GM12878 (cell line): ENCODE results near the gene FBXL19. TPM values are rescaled to one million over a fixed set of nuclear protein-coding genes. Genes with fewer than 3 reads are reported as not detected.

Experiments used
- ATAC-seq: fragments of 200-7000 bp; cut with Tn5 transposase; 3 replicates; pipeline ENCODE4 v1.9.1; 2020; ENCODE audit warnings: mild to moderate bottlenecking, moderate library complexity
- BruUV-seq: library from RNA; stranded (reverse); fragments of 400-500 nt; replicated peaks from 2 replicates; lab custom pipeline; 2021; lab: Mats Ljungman, UMichigan
- CTCF ChIA-PET: fragments of 300-600 bp; sonication (Branson Sonifier 250); formaldehyde crosslinking; extraction: SDS; loops from one replicate; lab custom pipeline; 2021; ENCODE audit warnings: inconsistent platforms; lab: Yijun Ruan, JAX
- POLR2A ChIA-PET: fragments of 350-600 bp; formaldehyde crosslinking; extraction: SDS; loops from one replicate; lab custom pipeline; 2021; ENCODE audit warnings: inconsistent platforms; lab: Charles Lee
- RAD21 ChIA-PET: fragments of 300-600 bp; sonication (Branson Sonifier 250); formaldehyde crosslinking; loops from one replicate; lab custom pipeline; 2023; ENCODE audit warnings: antibody characterized with exemption; ENCODE audit not compliant: unreplicated experiment; lab: Charles Lee
- SMC1A ChIA-PET: fragments of 300-600 bp; sonication (Branson Sonifier 250); formaldehyde crosslinking; loops from one replicate; lab custom pipeline; 2023; ENCODE audit not compliant: unreplicated experiment, uncharacterized antibody; lab: Charles Lee
- DNase-seq: peaks from one replicate; pipeline ENCODE4 v3.0.0-alpha.2; 2011; ENCODE audit warnings: low read depth, low spot score
- FAIRE-seq: peaks from 3 replicates; lab custom pipeline; 2011; peaks lifted over from hg19 to GRCh38; lab: Jason Lieb, UNC
- H2AFZ ChIP-seq: 2 replicates; pipeline ENCODE4 v1.6.0; 2011; ENCODE audit warnings: low read depth, low read length, control low read depth; ENCODE audit not compliant: control insufficient read depth
- H3K27ac ChIP-seq: 2 replicates; pipeline ENCODE4 v1.5.1; 2011; ENCODE audit warnings: control low read depth; ENCODE audit not compliant: control insufficient read depth, insufficient read depth
- H3K27me3 ChIP-seq, 2 experiments: replicated peaks in 1 of 2; 2 replicates each; pipeline versions ENCODE4 v1.6.0 to v1.6.1; 2011; ENCODE audit warnings: low read length in 1 of 2; ENCODE audit not compliant: control insufficient read depth in 2 of 2, insufficient read depth in 2 of 2
- H3K36me3 ChIP-seq, 2 experiments: 2 replicates each; pipeline ENCODE4 v1.5.1; 2011; ENCODE audit warnings: low read length in 1 of 2; ENCODE audit not compliant: control insufficient read depth in 2 of 2, insufficient read depth in 2 of 2
- H3K4me1 ChIP-seq: 2 replicates; pipeline ENCODE4 v1.6.1; 2011; ENCODE audit warnings: mild to moderate bottlenecking, low read length, moderate library complexity, mixed read lengths; ENCODE audit not compliant: control insufficient read depth, insufficient read depth
- H3K4me2 ChIP-seq: 2 replicates; pipeline ENCODE4 v1.6.0; 2011; ENCODE audit warnings: control low read depth; ENCODE audit not compliant: control insufficient read depth, insufficient read depth
- H3K4me3 ChIP-seq: fragments of 200-600 bp; sonication (generic); 2 replicates; pipeline ENCODE4 v1.5.1; 2016
- H3K79me2 ChIP-seq: 2 replicates; pipeline ENCODE4 v1.6.0; 2011; ENCODE audit warnings: low read length; ENCODE audit not compliant: control insufficient read depth, insufficient read depth
- H3K9ac ChIP-seq: 2 replicates; pipeline ENCODE4 v1.8.0; 2011; ENCODE audit warnings: low read length, control low read depth, mixed read lengths; ENCODE audit not compliant: control insufficient read depth, insufficient read depth
- H3K9me3 ChIP-seq: replicated peaks from 3 replicates; pipeline ENCODE4 v1.5.1; 2011; ENCODE audit warnings: mild to moderate bottlenecking, low read length; ENCODE audit not compliant: control insufficient read depth, insufficient read depth
- H4K20me1 ChIP-seq: 2 replicates; pipeline ENCODE4 v1.6.0; 2011; ENCODE audit not compliant: control insufficient read depth, insufficient read depth
- ETV6 ChIP-seq, 2 experiments: fragments of 450-650 bp in 1 of 2; IDR thresholded peaks in 1 of 2; conservative IDR thresholded peaks in 1 of 2; 2 replicates each; pipeline ENCODE4 v1.6.1; 2014; ENCODE audit warnings: antibody characterized with exemption in 1 of 2, borderline replicate concordance in 1 of 2, low read depth in 1 of 2, mild to moderate bottlenecking in 1 of 2, moderate library complexity in 1 of 2
- HDAC2 ChIP-seq: fragments of 200-600 bp; sonication (generic); IDR thresholded peaks from 2 replicates; pipeline ENCODE4 v1.6.1; 2017
- POLR2A ChIP-seq: IDR thresholded peaks from 2 replicates; pipeline ENCODE4 v1.6.1; 2011; ENCODE audit warnings: low read depth, mild to moderate bottlenecking, low read length
- STAT3 ChIP-seq: IDR thresholded peaks from 2 replicates; pipeline ENCODE4 v1.6.1; 2011; ENCODE audit warnings: low read depth, low read length, improper control_type of control experiment
- WGBS: methylation state at CpG from one replicate; pipeline ENCODE4 v1.1.6; 2016; ENCODE audit warnings: low lambda C conversion rate; ENCODE audit not compliant: insufficient replicate concordance, insufficient coverage; ENCODE audit errors: missing lambda C conversion rate; 5-methylcytosine and 5-hydroxymethylcytosine counted together
- in situ Hi-C: fragments of 300-500 bp; cut with MboI; formaldehyde crosslinking; loops from 9 replicates; pipeline ENCODE4 v1.14.3; 2018; ENCODE audit warnings: mixed read lengths
- intact Hi-C: fragments of 100-400 bp; cut with micrococcal nuclease; formaldehyde crosslinking; loops from one replicate; pipeline ENCODE4 v1.14.2; 2022; ENCODE audit not compliant: unreplicated experiment
- polyA plus RNA-seq, 11 experiments: library from polyadenylated mRNA; depleted of rRNA in 4 of 11; unstranded in 6 of 11; stranded (reverse) in 5 of 11; fragments of >200 nt; fragmentation: Nextera tagmentation in 4 of 11; fragmentation: Illumina TruSeq in 1 of 11; extraction: Ambion mirVana in 4 of 11; extraction: Trizol in 1 of 11; gene quantifications; 1 replicate in 1 of 11; 2 replicates in 10 of 11; pipeline versions ENCODE4 v1.2.1 to v1.2.3, GENCODE V29; 2011 to 2016; ENCODE audit warnings: inconsistent platforms in 2 of 11, missing spikeins in 2 of 11, low read depth in 1 of 11
- total RNA-seq, 4 experiments: library from RNA; depleted of rRNA in 3 of 4; stranded (reverse); fragments of >200 nt in 3 of 4; fragmentation: Illumina TruSeq in 1 of 4; extraction: Trizol in 1 of 4; gene quantifications; 2 replicates each; pipeline versions ENCODE4 v1.2.1 to v1.2.3, GENCODE V29; 2013 to 2021
- TF ChIP-seq, protein P1 (sequence below): IDR thresholded peaks from 2 replicates; pipeline ENCODE4 v1.6.1; 2012; ENCODE audit warnings: improper control_type of control experiment, low read depth, low read length; ENCODE audit not compliant: insufficient replicate concordance

Gene FBXL19
- total and polyA plus RNA-seq, 10 of the 15 experiments (the other 5 are each of a cell fraction or from before 2014, with no cell fraction given): 0.02 to 32.1 (median 6.8) TPM; not detected in 1

GRCh38 chr16:30963925-30964511, 40.6 kb downstream of the FBXL19 start (continued):
- TF ChIP-seq HDAC2 (no peak), ETV6 (conservative IDR thresholded peaks at IDR 0.05 in 1 of 2, IDR thresholded peaks at IDR 0.05 in 1 of 2; ENCODE audit: borderline replicate concordance in 1 of 2, low read depth in 1 of 2) (no peak), STAT3 (no peak)
- TF ChIP-seq, all 136 proteins: peak for 0

DNA sequence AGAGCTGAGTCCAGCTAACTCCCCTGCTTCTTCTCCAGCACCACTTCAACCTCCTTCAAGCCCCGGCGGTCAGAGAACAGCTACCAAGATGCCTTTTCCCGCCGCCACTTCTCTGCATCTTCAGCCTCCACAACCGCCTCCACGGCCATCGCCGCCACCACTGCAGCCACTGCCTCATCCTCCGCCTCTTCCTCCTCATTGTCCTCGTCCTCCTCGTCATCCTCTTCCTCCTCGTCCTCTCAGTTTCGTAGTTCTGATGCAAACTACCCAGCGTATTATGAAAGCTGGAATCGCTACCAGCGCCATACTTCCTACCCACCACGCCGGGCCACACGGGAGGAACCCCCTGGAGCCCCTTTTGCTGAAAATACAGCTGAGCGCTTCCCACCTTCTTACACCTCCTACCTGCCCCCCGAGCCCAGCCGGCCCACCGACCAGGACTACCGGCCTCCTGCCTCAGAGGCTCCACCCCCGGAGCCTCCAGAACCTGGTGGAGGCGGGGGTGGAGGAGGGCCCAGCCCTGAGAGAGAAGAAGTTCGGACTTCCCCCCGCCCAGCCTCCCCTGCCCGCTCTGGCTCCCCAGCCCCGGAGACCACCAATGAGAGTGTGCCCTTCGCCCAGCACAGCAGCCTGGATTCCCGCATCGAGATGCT, 41.3 kb downstream of the FBXL19 start:
- Histone ChIP-seq H3K27me3 (no peaks in the 10 kb centered on the region), H3K4me2 (no peak overlapping the region), H3K9ac (no peak overlapping the region), H4K20me1 (no peaks in the 10 kb centered on the region), H3K9me3 (no peaks in the 10 kb centered on the region), H3K27ac (no peak overlapping the region), H2AFZ (no peak overlapping the region), H3K36me3 (peaks cover 29 to 31% of the 10 kb centered on the region in 2 experiments), H3K4me1 (no peaks in the 10 kb centered on the region), H3K79me2 (no peaks in the 10 kb centered on the region; the same call in 1 of the 2 replicates), H3K4me3 (no peak overlapping the region)
- intact Hi-C loops (no loop called here), in situ Hi-C loops (no loop called here)
- FAIRE-seq: no peak
- POLR2A ChIA-PET: no interaction called here
- WGBS: 92% methylated on average over 33 of the region's 33 CpGs
- no TSS peak for BruUV-seq
- SMC1A ChIA-PET: no interaction called here
- no peak for ATAC-seq
- RAD21 ChIA-PET: no interaction called here
- TF ChIP-seq, protein P1, sequence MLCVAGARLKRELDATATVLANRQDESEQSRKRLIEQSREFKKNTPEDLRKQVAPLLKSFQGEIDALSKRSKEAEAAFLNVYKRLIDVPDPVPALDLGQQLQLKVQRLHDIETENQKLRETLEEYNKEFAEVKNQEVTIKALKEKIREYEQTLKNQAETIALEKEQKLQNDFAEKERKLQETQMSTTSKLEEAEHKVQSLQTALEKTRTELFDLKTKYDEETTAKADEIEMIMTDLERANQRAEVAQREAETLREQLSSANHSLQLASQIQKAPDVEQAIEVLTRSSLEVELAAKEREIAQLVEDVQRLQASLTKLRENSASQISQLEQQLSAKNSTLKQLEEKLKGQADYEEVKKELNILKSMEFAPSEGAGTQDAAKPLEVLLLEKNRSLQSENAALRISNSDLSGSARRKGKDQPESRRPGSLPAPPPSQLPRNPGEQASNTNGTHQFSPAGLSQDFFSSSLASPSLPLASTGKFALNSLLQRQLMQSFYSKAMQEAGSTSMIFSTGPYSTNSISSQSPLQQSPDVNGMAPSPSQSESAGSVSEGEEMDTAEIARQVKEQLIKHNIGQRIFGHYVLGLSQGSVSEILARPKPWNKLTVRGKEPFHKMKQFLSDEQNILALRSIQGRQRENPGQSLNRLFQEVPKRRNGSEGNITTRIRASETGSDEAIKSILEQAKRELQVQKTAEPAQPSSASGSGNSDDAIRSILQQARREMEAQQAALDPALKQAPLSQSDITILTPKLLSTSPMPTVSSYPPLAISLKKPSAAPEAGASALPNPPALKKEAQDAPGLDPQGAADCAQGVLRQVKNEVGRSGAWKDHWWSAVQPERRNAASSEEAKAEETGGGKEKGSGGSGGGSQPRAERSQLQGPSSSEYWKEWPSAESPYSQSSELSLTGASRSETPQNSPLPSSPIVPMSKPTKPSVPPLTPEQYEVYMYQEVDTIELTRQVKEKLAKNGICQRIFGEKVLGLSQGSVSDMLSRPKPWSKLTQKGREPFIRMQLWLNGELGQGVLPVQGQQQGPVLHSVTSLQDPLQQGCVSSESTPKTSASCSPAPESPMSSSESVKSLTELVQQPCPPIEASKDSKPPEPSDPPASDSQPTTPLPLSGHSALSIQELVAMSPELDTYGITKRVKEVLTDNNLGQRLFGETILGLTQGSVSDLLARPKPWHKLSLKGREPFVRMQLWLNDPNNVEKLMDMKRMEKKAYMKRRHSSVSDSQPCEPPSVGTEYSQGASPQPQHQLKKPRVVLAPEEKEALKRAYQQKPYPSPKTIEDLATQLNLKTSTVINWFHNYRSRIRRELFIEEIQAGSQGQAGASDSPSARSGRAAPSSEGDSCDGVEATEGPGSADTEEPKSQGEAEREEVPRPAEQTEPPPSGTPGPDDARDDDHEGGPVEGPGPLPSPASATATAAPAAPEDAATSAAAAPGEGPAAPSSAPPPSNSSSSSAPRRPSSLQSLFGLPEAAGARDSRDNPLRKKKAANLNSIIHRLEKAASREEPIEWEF: no peak
- TF ChIP-seq POLR2A: peak; percentile 47; the same call in 1 of the 2 replicates
- CTCF ChIA-PET: interaction anchor here (1.2 kb wide), 1 partner anchor 11 kb away, joined by 4 read pairs; no protein-coding TSS in a partner anchor
- DNase-seq: no peak
